GM21529 (cell line): ENCODE results near the gene MRPL22.
"Not testable (repeated sequence)": the region's sequence is repeated elsewhere in the genome, so short reads cannot be mapped to it uniquely, and the experiment has no call there.

Source experiments
- ATAC-seq: cut with Tn5 transposase; IDR thresholded peaks from one replicate; pipeline ENCODE4 v1.9.1; 2021; ENCODE audit not compliant: unreplicated experiment

Gene MRPL22

DNA sequence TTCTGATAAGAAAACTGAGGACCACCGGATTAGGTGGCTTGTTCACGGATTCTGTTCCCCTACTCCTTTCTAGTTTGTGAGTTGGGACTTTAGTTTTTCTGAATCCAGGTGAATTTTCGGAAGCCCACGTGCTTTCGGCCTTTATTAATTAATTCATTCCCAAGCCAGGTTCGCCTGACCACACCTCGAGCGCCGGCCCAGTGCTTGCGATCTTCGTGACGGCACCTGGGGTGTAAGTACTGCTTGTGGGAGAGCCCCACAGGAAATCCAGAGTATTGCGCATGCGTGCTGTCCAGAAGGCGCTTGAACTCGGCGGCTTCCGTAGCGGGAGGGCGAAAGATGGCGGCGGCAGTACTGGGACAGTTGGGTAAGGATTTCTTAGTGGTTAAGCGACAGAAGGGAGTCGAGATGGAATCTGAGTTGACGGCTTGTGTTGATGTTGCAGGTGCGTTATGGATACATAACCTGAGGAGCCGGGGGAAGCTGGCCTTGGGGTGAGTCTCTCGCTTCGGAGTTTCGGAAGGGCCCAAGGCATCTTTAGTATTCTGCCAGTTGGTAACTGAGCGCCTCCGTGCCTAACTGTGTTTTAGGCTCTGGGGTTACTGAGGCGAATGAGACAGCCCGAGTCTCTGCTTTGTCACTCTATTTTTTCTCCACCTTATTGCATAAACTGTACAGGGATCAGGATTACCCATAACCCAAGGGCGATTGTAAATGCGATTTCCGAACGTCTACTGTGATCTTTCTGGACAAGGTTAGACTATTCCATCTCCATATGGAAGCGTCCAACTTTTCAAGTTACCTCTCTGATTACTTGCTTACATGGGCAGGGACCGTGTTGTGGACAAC is at the start of gene MRPL22:
MRPL22 (plus strand) TSS at position 302 of the 849 bp plus-strand sequence; CDS start at position 340, 38 bp downstream.
- peak; percentile 35 for ATAC-seq

GRCh38 chr5:154892369-154892771 is 48.5 kb upstream of the MRPL22 start:
- ATAC-seq = no peak

- ATAC-seq = no peak
These were observed 47.5 kb upstream of the MRPL22 start for GRCh38 chr5:154893381-154893780.

GRCh38 chr5:154895606-154896561 is 45.0 kb upstream of the MRPL22 start:
- no peak for ATAC-seq

DNA sequence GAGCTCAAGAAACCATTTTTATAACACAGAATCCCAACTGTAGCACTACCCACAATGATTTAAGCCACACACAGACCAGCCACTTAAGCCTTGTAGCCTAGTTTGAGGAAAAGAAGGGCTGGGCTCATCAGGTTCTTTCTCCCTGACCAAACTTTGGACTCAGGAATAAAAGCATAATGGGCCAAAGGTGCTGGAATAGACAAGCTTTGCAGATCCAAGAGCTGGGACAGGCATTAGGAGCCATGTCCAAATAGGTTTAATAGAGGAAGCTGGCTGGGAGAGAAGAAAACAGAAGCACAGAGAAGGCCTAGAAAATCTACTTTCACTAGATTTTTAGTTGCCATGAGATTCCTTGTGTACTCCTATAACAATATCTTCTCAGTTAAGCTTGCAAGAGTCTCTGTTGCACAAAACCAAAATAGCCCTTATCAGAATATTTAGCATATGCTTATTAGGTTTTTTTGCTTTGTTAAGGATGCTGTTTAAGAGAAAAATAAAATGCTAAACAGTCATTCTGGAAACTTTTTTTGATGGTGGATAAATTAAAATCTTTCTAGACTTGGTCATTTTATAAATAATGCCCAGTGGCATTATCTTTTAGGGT is 44.2 kb upstream of the MRPL22 start:
- no peak for ATAC-seq

DNA sequence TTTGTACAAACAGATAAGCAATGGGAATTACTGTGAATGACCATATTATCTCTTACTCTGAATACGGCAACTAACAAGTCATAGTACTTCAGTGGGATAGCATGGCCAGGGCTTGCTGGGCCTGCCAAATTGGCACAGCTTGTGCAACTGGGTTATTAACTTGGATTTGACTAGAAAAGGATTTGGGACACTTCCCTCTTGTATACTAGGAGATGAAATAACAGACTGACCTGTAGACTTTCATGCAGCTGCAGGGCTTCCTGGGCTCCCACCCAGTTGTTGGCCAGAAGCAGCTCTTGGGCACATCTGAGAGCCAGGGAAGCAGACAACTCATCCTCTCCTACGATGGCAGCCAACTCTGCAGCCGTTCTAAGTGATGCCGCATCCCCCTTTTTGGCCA is 42.7 kb upstream of the MRPL22 start:
- no peak for ATAC-seq

DNA sequence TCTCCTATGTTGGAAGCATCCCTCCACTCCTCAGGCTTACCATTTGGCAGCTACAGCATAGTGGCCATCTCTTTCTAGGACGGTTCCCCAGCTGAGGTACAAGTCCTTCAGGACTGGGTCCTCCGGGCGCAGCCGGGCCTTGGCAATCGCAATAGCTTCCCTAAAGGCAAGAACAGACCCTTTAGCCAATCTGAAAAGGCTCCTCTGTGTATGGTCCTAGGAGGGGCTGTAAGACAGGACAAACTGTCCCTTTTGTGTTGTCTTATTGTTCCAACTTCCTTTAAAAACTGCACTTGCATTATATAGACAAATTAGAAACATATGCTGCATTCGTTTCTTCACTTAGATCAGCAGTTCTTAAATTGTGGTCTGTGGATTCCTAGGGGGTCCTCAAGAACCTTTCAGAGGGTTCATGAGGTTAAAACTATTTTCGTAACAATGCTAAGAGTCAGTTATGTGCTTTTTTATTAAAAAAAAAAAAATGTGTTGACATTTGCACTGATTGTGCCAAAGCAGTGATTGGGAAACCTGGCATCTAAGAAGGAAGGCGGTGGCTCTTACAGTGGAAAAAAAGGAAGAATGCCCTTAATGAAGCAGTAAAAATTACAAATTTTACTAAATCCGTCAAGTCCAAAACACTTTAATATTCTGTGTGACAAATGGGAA is 41.6 kb upstream of the MRPL22 start:
- no peak for ATAC-seq

- no peak for ATAC-seq
These were observed 40.8 kb upstream of the MRPL22 start for GRCh38 chr5:154900066-154900465.

DNA sequence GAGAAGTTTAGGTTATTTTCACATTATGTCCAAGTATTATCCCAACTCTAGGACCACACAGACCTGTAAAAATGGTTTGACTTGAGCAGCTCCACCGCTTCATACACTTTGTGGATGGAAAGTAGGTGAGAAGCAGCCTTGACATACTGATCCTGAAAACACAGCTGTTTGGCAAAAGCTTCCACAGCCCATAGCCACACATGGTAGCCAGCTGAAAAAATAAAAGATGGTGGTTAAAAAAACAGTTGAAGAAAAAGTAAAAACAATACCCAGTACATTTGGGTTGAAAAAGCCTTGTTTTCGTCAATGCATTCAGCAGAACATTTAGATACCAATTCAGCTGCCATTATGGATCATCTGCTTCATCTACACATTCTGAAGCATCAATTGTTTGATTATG is 39.6 kb upstream of the MRPL22 start:
- ATAC-seq = no peak

GRCh38 chr5:154901913-154902312 is 39.0 kb upstream of the MRPL22 start:
- no peak for ATAC-seq

GRCh38 chr5:154905601-154906000 is 35.3 kb upstream of the MRPL22 start:
- ATAC-seq = not testable (repeated sequence)

- ATAC-seq = no peak
These were observed 24.0 kb upstream of the MRPL22 start for GRCh38 chr5:154916874-154917273.

- ATAC-seq = no peak
These were observed 23.1 kb upstream of the MRPL22 start for GRCh38 chr5:154917757-154918156.

- ATAC-seq = no peak
These were observed 17.1 kb upstream of the MRPL22 start for GRCh38 chr5:154923441-154924430.

- no peak for ATAC-seq
These were observed 7.3 kb upstream of the MRPL22 start for GRCh38 chr5:154933537-154933936.

DNA sequence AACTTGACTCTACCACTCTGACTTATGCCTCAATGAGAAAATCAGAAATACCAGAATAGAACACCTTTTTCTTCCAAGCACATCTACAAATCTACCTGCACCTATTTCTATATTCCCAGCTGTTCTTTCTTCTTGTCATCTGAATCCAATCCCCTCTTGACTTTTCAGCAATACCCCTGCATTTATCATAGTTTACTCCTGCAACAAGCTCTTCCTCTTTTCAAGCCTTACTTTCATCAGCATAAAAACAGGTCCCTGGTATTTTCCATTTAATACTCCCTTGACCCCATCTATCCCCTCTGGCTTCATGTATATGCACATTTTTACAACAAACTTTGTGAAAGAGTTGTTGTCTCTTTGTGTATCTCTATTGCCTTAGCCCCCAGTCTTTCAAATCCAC is 6.0 kb upstream of the MRPL22 start:
- no peak for ATAC-seq

DNA sequence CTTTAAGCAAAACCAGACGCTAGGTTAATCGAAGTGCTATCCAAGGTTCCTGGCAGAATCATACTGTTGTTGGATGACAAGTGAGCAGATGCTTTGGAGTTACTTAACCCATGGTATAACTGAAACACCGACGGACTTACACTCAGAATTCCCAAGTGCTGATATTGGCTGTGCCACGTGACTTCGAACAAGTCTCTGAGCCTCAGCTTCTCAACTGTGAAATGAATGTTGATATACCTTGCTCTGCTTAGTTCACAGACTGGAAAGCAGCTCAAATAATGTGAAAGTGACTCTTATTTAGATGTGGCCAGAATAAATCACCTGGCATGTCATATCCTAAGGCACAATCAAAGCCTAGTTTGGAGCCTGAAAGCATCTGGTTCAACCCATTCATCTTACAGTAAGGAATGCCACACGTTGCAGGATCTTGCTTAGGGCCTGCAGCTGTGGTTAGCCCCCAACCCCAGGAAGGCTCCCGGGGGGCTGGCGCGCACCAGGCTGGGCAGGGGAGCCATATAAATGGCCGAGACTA is 3.6 kb upstream of the MRPL22 start:
- ATAC-seq = no peak

GRCh38 chr5:154937718-154938466 is 3.0 kb upstream of the MRPL22 start, which contains the start of gene GEMIN5:
TSS of gene GEMIN5 (minus strand) at chr5:154938211. CDS start at chr5:154938133, 78 bp downstream.
- ATAC-seq = peak; percentile 83
